Ramos (cell line): ENCODE results near the gene STRN4.
"Not testable (repeated sequence)": the region's sequence is repeated elsewhere in the genome, so short reads cannot be mapped to it uniquely, and the experiment has no call there.

Experiments
- in situ Hi-C: fragments of 300-500 bp; cut with MboI; formaldehyde crosslinking; loops from one replicate; pipeline ENCODE4 v1.14.3; 2022; ENCODE audit warnings: low sequenced_read_pairs; ENCODE audit not compliant: unreplicated experiment

STRN4 gene

DNA sequence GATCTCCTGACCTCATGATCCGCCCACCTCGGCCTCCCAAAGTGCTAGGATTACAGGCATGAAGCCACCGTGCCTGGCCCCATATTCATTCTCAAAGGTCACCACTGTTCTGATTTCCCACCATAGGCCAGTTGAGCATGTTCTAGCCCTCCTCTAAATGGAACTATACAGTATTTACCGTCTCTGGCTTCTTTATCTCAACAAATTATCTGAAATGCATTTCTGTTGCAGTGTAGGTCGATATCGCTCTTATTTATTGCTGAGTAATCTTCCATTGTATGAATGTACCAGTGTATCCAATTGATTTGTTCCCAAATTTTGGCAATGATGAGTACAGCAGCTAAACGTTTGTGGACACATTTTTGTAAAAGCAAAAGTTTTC is 26.8 kb upstream of the STRN4 start:
- in situ Hi-C loops, result no loop called here

DNA sequence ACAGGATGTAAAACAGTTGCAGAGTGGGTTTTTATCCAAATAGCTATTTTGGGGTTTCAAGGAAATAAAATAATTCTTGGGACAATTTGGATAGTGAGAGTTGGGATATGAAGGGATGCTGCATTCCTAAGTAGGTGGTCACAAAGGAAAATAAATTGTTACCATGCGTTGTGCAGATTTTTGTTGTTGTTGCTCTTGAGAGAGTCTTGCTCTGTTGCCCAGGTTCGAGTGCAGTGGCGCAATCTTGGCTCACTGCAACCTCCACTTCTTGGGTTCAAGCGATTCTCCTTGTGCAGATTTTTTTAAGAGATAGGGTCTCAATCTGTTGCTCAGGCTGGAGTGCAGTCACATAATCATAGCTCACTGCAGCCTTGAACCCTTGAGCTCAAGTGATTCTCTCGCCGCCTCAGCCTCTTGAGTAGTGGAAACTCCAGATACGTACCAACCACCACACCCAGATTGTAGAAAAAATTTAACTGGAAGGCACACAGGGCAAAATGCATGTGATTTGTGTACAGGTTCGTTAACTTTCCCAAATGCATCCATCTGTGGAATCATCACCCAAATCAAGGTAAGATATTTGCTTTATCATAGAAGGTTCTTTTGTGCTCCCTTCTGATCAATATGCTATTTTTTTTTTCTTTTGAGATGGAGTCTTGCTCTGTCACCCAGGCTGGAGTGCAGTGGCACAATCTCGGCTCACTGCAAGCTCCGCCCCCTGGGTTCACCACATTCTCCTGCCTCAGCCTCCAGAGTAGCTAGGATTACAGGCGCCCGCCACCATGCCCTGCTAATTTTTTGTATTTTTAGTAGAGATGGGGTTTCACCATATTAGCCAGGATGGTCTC is 26.1 kb upstream of the STRN4 start:
- in situ Hi-C loops, result no loop called here

DNA sequence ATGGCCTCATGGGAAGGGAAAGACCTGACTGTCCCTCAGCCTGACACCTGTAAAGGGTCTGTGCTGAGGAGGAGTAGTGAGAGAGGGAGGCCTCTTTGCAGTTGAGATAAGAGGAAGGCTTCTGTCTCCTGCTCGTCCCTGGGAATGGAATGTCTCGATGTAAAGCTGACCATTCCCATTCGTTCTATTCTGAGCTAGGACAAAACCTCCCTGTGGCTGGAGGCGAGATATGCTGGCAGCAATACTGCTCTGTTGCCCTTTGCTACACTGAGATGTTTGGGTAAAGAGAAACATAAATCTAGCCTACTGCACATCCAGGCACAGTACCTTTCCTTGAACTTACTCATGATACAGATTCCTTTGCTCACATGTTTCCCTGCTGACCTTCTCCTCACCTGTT is 22.5 kb upstream of the STRN4 start:
- in situ Hi-C loops, result not testable (repeated sequence)

DNA sequence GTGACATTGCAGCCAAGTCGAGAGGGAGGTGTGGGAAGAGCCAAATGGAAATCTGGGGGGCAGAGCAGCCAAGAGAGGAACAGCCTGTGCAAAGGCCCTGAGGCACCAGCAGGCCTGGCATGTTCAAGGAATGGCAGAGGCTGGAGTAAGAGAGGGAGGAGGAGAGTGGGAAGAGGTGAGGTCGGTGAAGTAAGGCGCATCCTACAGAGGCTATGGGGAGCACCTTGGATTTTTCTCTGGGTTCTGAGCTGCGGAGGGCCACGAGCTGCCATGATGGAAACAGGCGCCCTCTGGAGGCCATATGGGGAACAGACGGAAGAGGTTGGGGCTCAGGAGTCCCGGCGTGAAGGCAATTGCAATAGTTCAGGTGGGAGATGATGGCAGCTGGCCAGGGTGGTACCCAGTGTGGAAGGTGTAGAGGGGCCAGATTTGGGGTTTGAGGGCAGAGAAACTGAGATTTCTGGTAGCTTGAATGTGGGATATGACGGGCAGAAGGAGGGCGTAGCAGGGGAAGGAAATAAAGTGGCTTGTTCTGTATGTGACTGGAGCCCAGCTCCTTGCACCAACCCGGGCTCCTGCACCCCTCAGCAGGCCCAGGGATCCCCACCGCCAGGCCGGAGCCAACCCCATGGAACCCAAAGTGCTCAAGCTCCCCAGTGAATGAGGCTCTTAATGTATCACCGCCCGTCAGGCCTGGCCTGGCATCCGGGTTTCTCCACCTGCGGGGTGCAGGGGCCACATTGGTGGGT is 20.5 kb upstream of the STRN4 start:
- in situ Hi-C loops, result no loop called here

DNA sequence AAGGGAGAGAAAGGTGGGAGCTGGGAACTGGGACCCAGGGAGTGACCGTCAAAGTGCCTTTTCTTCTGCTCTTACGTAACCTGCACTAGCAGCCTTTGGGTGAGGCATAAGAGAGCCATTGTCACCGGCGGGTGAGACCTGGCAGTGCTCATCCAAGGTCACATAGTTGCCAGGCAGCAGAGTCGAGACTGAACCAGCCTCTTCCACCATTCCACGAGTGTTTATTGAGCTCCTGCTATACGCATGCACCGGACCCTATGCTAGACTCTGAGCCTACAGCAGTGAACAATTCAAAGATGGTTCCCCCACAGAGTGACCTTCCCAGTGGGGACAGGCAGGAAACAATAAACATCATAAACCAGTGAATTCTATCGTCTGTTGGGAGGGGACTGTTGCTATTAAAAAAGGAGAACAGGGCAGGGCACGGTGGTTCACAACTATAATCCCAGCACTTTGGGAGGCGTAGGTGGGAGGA is 18.6 kb upstream of the STRN4 start:
- in situ Hi-C loops, result no loop called here

DNA sequence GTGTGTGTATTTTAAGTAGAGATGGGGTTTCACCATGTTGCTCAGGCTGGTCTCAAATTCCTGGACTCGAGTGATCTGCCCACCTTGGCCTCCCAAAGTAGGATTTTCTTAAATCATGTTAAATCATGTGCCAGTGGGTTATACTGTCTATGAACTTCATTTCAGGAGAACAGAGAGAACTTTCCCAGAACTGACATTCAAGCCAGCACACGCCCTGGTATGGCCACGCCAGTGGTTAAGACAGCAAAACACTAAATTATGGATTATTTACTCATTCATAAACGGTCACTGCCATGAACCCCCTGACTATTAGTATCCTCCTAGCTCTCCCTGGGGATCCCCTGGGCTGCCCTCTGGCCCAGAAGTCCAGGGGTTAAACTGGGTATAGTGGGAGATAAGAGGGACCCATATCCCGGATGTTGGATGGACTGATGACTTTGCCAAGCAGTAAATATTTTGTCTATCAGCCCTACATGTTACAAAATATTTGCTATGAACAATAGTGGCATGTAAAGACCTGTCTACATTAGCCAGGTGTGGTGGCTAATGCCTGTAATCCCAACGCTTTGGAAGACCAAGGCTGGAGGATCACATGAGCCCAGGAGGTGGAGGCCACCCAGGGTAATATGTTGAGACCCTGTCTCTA is 16.1 kb upstream of the STRN4 start:
- in situ Hi-C loops, result no loop called here

DNA sequence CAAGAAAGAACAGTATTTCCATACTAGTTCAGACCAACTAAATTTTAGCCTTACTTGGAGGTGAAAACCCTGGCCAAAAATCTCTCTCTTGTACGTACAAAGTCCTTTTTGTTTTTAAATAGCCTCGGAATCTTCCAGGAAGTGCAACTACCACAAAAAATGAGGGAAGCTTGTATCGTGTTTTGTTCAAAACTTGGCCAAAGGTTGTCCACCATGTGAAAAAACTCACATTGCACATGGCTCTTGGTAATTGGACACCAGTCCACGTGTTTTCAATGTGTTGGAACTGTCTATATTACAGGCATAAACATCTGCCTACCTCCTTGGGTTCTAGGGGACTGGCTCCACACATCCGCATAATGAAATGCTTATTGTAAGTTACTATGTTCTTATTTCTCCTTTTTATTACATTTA is 15.2 kb upstream of the STRN4 start:
- in situ Hi-C loops, result no loop called here

DNA sequence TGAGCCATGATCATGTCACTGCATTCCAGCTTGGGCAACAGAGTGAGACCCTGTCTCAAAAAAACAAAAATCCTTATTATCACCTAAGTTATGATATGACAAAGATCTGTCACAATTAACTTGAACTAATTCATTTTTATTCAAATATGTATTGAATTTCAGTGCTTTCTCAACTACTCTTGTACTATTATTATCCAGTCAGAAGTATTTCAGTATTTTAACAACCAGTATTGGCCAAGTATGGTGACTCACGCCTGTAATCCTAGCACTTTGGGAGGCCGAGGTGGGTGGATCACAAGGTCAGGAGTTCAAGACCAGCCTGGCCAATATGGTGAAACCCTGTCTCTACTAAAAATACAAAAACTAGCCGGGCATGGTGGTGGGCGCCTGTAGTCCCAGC is 14.6 kb upstream of the STRN4 start:
- in situ Hi-C loops, result not testable (repeated sequence)

DNA sequence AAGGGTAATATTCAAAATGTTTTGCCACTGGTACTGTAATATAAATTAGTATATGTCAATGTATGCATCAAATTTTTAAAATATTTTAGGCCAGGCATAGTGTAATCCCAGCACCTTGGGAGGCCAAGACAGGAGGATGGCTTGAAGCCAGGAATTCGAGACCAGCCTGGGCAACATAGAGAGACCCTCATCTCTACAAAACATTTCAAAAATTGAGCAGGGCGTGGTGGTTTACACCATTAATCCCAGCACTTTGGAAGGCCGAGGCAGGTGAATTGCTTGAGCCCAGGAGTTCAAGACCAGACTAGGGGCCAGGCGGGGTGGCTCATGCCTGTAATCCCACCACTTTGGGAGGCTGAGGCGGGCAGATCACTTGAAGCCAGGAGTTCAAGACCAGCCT is 14.1 kb upstream of the STRN4 start:
- in situ Hi-C loops, result no loop called here

DNA sequence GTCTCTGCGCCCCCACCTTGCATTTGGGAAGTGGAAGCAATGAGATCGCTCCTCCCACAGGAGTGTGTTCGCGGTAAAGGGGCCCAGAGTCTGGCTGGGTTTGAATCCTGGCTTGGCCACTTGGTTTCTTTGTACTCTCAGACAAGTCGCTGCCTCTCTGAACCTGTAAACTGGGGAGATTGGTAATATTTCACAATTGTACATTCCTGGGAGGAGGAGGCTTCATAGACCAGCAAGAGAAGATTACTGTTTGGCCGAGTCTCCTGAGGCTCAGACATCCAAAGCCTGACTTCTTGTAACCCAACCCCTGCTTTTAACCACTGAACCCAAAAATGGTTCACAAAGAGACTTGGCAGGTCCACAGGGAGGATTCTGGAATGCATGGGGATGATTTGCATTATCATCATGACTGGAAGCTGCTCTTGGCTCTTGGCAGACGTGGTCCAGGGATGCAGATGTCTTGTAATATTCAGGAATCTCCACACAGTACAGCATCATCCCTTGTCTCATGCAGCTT is 13.6 kb upstream of the STRN4 start:
- in situ Hi-C loops, result no loop called here

DNA sequence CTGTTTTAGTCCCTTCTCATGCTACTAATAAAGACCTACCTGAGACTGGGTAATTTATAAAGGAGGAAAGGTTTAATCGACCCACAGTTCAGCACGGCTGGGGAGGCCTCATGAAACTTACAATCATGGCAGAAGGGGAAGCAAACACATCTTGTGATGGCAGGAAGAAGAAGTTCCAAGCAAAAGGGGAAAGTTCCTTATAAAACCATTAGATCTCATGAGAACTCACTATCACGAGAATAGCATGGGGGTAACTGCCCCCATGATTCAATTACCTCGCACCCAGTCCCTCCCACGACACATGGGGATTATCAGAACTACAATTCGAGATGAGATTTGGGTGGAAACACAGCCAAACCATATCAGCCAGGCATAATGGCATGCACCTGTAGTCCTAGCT is 13.0 kb upstream of the STRN4 start:
- in situ Hi-C loops, result no loop called here

DNA sequence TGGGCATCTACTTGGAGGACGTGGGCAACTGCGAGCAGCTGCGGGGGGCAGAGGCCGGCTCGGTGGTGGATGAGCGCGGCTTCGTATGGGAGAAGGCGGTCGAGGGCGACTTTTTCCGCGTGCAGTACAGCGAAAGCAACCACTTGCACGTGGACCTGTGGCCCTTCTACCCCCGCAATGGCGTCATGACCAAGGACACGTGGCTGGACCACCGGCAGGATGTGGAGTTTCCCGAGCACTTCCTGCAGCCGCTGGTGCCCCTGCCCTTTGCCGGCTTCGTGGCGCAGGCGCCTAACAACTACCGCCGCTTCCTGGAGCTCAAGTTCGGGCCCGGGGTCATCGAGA is 10.3 kb upstream of the STRN4 start:
- in situ Hi-C loops, result no loop called here

DNA sequence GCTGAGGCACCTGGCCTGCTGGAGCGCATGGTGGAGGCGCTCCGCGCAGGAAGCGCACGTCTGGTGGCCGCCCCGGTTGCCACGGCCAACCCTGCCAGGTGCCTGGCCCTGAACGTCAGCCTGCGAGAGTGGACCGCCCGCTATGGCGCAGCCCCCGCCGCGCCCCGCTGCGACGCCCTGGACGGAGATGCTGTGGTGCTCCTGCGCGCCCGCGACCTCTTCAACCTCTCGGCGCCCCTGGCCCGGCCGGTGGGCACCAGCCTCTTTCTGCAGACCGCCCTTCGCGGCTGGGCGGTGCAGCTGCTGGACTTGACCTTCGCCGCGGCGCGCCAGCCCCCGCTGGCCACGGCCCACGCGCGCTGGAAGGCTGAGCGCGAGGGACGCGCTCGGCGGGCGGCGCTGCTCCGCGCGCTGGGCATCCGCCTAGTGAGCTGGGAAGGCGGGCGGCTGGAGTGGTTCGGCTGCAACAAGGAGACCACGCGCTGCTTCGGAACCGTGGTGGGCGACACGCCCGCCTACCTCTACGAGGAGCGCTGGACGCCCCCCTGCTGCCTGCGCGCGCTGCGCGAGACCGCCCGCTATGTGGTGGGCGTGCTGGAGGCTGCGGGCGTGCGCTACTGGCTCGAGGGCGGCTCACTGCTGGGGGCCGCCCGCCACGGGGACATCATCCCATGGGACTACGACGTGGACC is 9.7 kb upstream of the STRN4 start:
- in situ Hi-C loops, result no loop called here

DNA sequence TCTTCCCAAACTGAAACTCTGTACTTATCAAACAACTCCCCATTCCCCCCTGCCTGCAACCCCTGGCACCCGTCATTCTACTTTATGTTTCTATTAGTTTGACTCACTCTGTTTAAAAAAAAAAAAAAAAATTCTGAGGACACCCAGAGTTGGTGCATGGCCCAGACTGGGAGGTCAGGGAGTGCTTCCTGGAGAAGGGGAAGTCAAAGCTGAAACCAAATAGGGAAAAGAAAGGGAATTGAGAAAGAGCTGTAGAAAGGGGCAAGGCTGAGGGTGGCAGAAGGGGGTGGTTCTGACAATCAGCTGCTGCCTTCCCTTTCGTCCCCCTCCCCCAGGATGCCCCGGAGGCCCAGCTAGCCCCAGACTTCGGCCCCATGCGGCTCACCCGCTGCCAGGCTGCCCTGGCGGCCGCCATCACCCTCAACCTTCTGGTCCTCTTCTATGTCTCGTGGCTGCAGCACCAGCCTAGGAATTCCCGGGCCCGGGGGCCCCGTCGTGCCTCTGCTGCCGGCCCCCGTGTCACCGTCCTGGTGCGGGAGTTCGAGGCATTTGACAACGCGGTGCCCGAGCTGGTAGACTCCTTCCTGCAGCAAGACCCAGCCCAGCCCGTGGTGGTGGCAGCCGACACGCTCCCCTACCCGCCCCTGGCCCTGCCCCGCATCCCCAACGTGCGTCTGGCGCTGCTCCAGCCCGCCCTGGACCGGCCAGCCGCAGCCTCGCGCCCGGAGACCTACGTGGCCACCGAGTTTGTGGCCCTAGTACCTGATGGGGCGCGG is 9.0 kb upstream of the STRN4 start:
- in situ Hi-C loops, result no loop called here

DNA sequence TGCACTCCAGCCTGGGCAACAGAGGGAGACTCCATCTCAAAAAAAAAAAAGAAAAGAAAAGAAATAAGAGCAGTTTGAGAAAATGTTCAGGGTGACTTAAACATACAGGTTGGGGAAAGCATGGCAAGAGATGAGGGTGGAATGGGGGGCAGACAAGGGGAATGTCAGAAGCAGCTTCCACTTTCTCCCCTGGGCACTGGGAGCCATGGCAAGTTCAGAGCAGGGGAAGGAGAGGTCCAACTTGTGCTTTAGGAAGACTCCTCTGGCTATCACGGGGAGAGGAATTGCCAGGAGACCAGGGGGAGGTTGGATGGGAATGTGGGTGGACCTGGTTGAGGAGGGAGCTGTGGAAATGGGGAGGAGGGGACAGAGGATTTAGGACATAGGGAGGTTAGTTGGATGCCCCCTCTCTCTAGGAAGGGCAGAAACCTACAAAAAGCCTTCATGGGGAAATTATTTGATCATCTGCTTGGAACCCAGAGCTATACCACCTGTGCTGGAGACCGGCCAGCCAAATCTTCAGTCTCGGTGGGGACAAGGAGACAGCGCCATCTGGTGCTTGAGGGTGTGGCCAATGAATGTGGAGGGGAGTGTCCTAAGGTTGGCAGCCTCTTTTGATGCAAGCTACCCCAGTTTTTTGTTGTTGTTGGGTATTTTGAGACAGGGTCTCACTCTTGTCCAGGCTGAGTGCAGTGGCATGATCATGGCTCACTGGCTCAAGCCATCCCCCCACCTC is 7.3 kb upstream of the STRN4 start:
- in situ Hi-C loops, result loop anchor here (5.0 kb wide), 1 partner anchor 89 kb away; no protein-coding TSS in a partner anchor

DNA sequence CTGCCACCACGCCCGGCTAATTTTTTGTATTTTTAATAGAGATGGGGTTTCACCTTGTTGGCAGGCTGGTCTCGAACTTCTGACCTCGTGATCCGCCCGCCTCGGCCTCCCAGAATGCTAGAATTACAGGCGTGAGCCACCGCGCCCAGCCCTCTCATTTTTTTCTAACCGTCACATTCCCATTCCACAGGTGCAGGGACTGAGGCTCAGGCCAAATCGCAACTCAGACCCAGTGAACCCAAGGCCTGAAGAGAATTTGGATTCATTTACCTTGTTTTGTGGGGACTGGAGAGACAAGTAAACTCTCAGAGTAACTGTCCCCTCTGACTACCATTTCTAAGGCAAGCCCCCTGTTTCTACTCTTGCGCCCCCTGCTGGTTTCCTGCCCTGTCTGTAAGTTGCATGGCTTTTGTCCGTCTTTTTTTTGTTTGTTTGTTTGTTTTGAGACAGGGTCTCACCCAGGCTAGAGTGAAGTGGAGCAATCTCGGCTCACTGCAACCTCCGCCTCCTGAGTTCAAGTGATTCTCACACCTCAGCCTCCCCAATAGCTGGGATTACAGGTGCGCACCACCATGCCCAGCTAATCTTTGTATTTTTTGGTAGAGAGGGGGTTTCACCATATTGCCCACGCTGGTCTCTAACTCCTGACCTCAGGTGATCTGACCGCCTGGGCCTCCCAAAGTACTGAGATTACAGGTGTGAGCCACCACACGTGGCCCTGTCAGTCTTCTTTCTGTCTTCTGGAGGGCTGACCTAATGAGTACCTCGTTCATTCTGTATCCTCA is 2.3 kb upstream of the STRN4 start:
- in situ Hi-C loops, result no loop called here

DNA sequence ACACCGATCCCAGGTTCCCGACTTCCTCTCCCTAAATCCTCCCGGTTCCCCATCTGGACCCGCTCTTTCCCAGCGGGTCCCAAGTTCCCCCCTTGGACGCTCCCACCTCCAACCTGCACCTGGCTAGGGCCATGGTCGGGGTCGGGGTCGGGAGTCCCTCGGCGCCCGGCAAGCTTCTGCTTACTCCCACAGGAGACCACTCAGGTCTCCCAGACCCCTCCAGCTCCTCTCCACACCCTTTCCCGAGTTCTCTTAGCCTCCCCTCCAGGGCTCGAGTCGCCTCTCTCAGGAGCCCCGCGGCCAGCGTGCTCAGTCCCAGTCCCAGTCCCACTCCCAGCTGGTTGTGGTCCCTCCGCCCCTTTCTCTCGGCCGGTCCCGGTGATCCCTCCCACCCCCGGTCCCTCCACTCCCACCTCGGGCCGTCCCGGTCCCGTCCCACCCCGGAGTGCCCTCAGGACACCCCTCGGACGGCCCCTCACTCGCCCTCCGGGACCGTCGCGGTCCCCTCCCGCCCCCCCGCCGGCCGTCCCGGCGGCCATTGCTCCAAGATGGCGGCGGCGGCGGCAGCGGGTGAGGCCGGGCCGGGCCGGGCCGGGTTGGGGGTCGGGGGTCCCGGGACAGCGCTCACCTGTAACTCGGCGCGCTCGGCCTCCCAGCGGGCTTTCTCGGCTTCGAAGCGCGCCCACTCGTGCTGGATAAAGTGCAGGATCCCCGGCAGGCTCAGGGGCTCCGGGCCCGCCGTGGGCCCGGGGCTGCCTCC is 549 bp downstream of the STRN4 start, which contains the start of gene FKRP:
Gene FKRP, plus strand, starts transcription at position 537 of the 760 bp plus-strand sequence. CDS start 9,394 bp downstream, outside the sequence.
- in situ Hi-C loops, result no loop called here
